Heart left ventricle (tissue), 13 donors: Measurements from ENCODE around the gene CALB2.

Experiments used
- CTCF ChIP-seq, 12 donors: fragments of 200-600 bp; sonication (generic) in 4 of 12; IDR thresholded peaks; one replicate each; pipeline versions ENCODE4 v1.5.0 to v1.8.0; 2018 to 2022; ENCODE audit warnings: antibody characterized with exemption in 12 of 12, mild to moderate bottlenecking in 5 of 12
- POLR2A ChIP-seq, 2 donors: fragments of 450-650 bp; IDR thresholded peaks; one replicate each; pipeline ENCODE4 v1.6.1; 2017; ENCODE audit warnings: antibody characterized with exemption in 2 of 2, mild to moderate bottlenecking in 2 of 2, moderate library complexity in 2 of 2
- donor health status: ischemic (EF 13 %, LVEDD 7.1; RV severe dilation, severe dysfunction).
- donor health status: DM: no; HTN: yes; CAD: no.
- donor health status: DM: no; HTN: no; CAD: no.
- donor health status: ischemic (EF 25% LVEDD 6.9; RV normal size, moderate dysfunction).
- donor health status: ischemic (EF 25% LVEDD 5.7; RV mildly dilated, moderate dysfunction).
- donor health status: ischemic (EF 35%, LVEDD 5.7; RV mildly dilated, moderate dysfunction).
- donor health status: nonischemic (EF 11% LVEDD 7.7; RV severe dilation, severe dysfunction).
- donor health status: DM: yes; HTN: yes; CAD: no.
- donor health status: PGD.
- donor health status: ischemic (EF 29% LVEDD 5.4; RV normal size, mild dysfunction).
- donor health status: nonischemic (EF 23%, LVEDD 6.1; RV moderate dilation, normal function).

- no peak for TF ChIP-seq CTCF (IDR thresholded peaks at IDR 0.05)
- TF ChIP-seq POLR2A (IDR thresholded peaks at IDR 0.05) = no peak
Observed at GRCh38 chr16:71338193-71338592, 20.3 kb upstream of the CALB2 start.
